ENCODE data around the gene ACVR1.

The ACVR1 gene

DNA sequence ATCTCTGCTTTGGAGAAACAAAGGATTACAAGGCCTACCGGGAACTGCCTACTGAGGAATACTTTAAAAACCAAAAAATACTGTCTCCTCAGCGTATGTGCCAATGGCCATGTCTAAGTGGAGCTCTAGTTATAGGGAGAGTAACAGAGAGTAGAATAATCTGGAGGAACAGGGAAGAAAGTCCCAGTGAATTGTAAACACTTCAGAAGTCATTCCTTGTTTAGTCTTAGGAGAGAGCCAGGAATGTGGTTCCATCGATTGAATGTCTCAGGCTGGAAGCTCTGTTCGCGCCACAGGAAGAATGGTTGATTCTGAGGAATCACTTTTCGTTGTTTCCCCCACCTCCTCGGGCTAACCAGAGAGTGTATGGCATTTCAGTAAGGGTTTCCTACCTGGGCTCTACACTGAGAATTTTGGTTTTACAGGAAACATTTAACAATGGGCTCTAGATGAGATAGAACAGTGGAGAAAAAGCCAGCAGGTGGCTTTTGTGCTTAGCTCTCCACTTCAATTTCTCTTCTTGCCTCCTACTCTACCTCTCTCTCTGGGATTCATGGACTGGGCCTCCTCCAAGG is 88.7 kb downstream of the ACVR1 start:
- no peaks in the 10 kb centered on the region for H3K79me2 ChIP-seq (ENCODE audit: insufficient read depth, low read length)
- no peak for DNase-seq
- H2AFZ ChIP-seq (ENCODE audit: low read depth, low read length) = no peak overlapping the region
- H3K27ac ChIP-seq (ENCODE audit: low read length) = no peak overlapping the region
- no peak for TF ChIP-seq EZH2 (IDR thresholded peaks at IDR 0.05; ENCODE audit: borderline replicate concordance, low read depth, low read length, severe bottlenecking)
- TF ChIP-seq, protein P1, sequence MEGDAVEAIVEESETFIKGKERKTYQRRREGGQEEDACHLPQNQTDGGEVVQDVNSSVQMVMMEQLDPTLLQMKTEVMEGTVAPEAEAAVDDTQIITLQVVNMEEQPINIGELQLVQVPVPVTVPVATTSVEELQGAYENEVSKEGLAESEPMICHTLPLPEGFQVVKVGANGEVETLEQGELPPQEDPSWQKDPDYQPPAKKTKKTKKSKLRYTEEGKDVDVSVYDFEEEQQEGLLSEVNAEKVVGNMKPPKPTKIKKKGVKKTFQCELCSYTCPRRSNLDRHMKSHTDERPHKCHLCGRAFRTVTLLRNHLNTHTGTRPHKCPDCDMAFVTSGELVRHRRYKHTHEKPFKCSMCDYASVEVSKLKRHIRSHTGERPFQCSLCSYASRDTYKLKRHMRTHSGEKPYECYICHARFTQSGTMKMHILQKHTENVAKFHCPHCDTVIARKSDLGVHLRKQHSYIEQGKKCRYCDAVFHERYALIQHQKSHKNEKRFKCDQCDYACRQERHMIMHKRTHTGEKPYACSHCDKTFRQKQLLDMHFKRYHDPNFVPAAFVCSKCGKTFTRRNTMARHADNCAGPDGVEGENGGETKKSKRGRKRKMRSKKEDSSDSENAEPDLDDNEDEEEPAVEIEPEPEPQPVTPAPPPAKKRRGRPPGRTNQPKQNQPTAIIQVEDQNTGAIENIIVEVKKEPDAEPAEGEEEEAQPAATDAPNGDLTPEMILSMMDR (IDR thresholded peaks at IDR 0.05; ENCODE audit: borderline replicate concordance, extremely low read depth, low read length, poor library complexity, severe bottlenecking) = no peak
- H3K4me1 ChIP-seq (ENCODE audit: insufficient read depth, low read length) = no peaks in the 10 kb centered on the region
- no peak overlapping the region for H3K4me3 ChIP-seq (ENCODE audit: low read depth in 1 of 2, low read length in 2 of 2)
- H3K36me3 ChIP-seq (ENCODE audit: insufficient read depth, low read length) = no peaks in the 10 kb centered on the region
- no peak for ATAC-seq (ENCODE audit: insufficient read depth, low read depth)
- H4K20me1 ChIP-seq (ENCODE audit: insufficient read depth, low read length) = no peaks in the 10 kb centered on the region
- H3K9me3 ChIP-seq (ENCODE audit: insufficient read depth, low read length, severe bottlenecking) = no peaks in the 10 kb centered on the region
- H3K4me2 ChIP-seq (ENCODE audit: insufficient read depth, low read length) = no peak overlapping the region
- no peak overlapping the region for H3K9ac ChIP-seq (ENCODE audit: low read depth, low read length)
- no peaks in the 10 kb centered on the region for H3K27me3 ChIP-seq (ENCODE audit: insufficient read depth, low read length, poor library complexity)

DNA sequence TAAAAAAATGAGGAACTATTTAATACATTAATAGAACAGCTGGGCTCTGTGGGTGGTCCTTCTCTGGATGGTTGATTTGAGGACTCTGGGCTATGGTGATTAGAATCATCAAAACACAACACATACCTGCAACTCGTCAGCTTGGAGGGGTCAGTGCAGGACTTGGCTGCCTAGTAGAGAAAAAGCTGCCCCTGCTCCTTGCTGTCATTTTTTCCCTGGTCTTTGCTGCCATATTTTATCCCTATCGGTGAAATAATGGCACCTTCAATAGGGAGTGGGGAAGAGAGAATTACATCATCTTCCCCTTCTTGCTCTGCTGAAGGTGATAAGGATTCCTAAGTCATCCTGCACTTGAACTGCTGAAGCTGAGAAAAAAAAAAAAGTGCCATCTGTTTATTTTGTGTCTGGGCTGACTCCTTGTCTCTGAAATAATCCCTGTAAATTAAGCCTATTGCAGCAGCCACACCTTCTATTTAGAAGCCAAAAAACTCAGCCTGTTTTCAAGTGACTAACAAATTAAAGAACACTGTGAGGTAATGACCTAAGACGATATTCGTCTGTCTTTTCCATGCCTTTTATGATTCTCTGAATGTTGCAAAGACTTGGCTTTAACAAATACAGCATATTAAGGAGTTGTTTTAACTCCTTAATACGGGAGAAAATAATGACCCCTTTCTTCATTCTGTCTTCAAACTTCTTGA is 89.3 kb downstream of the ACVR1 start:
- H3K27me3 ChIP-seq (ENCODE audit: insufficient read depth, low read length, poor library complexity) = no peaks in the 10 kb centered on the region
- H3K9me3 ChIP-seq (ENCODE audit: insufficient read depth, low read length, severe bottlenecking) = no peaks in the 10 kb centered on the region
- H3K36me3 ChIP-seq (ENCODE audit: insufficient read depth, low read length) = no peaks in the 10 kb centered on the region
- no peak overlapping the region for H3K4me3 ChIP-seq (ENCODE audit: low read depth in 1 of 2, low read length in 2 of 2)
- no peaks in the 10 kb centered on the region for H3K4me1 ChIP-seq (ENCODE audit: insufficient read depth, low read length)
- no peak overlapping the region for H3K27ac ChIP-seq (ENCODE audit: low read length)
- ATAC-seq (ENCODE audit: insufficient read depth, low read depth) (no peak), DNase-seq (no peak)
- no peak overlapping the region for H3K9ac ChIP-seq (ENCODE audit: low read depth, low read length)
- H4K20me1 ChIP-seq (ENCODE audit: insufficient read depth, low read length) = no peaks in the 10 kb centered on the region
- H3K4me2 ChIP-seq (ENCODE audit: insufficient read depth, low read length) = no peak overlapping the region
- TF ChIP-seq, protein P1 (IDR thresholded peaks at IDR 0.05; ENCODE audit: borderline replicate concordance, extremely low read depth, low read length, poor library complexity, severe bottlenecking) = no peak
- no peak for TF ChIP-seq EZH2 (IDR thresholded peaks at IDR 0.05; ENCODE audit: borderline replicate concordance, low read depth, low read length, severe bottlenecking)
- no peaks in the 10 kb centered on the region for H3K79me2 ChIP-seq (ENCODE audit: insufficient read depth, low read length)
- H2AFZ ChIP-seq (ENCODE audit: low read depth, low read length) = no peak overlapping the region

DNA sequence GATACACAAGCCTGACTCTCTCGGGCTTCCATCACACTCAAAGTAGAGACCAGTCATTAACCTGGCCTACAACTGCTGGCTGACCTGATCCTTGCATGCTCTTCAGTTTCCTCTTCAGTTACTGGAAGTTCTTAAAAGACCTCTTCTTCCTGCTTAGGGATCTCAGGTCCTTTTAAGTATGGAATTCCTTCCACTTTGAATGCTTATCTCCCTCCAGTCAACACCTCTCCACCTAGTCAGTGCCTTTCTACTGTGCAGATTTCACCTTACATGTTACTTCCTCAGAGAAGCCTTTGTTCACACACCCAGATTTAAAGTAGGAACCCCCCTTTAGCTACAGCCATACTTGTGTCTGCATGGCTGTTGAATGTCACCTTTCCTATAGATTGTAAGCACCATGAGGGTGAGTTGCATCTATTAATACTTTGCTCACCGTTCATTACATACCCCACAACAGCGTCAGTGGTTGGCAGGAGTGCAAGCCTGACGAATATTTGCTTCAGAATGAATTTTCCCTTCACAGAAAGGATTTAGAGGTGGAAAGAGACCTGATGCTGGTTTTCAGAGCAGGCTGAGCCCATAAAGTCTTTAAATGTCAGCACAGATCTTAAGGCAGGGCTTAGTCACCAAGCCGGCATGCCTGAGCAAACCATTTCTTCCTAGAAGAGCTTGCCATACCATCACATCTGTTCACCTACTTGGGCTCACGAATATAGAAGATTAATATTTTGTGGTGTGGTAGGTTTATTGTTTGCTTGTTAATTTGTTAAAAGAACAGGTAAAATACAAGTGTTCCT is 90.1 kb downstream of the ACVR1 start:
- no peak overlapping the region for H3K4me3 ChIP-seq (ENCODE audit: low read depth in 1 of 2, low read length in 2 of 2)
- H3K79me2 ChIP-seq (ENCODE audit: insufficient read depth, low read length) = no peaks in the 10 kb centered on the region
- DNase-seq = no peak
- TF ChIP-seq EZH2 (IDR thresholded peaks at IDR 0.05; ENCODE audit: borderline replicate concordance, low read depth, low read length, severe bottlenecking) = no peak
- TF ChIP-seq, protein P1 (IDR thresholded peaks at IDR 0.05; ENCODE audit: borderline replicate concordance, extremely low read depth, low read length, poor library complexity, severe bottlenecking) = no peak
- H3K4me1 ChIP-seq (ENCODE audit: insufficient read depth, low read length) = no peaks in the 10 kb centered on the region
- no peak overlapping the region for H3K27ac ChIP-seq (ENCODE audit: low read length)
- no peaks in the 10 kb centered on the region for H3K27me3 ChIP-seq (ENCODE audit: insufficient read depth, low read length, poor library complexity)
- H3K4me2 ChIP-seq (ENCODE audit: insufficient read depth, low read length) = no peak overlapping the region
- no peaks in the 10 kb centered on the region for H3K36me3 ChIP-seq (ENCODE audit: insufficient read depth, low read length)
- no peaks in the 10 kb centered on the region for H4K20me1 ChIP-seq (ENCODE audit: insufficient read depth, low read length)
- no peak overlapping the region for H2AFZ ChIP-seq (ENCODE audit: low read depth, low read length)
- ATAC-seq (ENCODE audit: insufficient read depth, low read depth) = no peak
- no peak overlapping the region for H3K9ac ChIP-seq (ENCODE audit: low read depth, low read length)
- no peaks in the 10 kb centered on the region for H3K9me3 ChIP-seq (ENCODE audit: insufficient read depth, low read length, severe bottlenecking)
